Activated CD8-positive, alpha-beta memory T cell treated with anti-CD3 and anti-CD28 coated beads for 1 hour (primary cell): ENCODE results near the gene SCYL3.
"Not testable (repeated sequence)": the region's sequence is repeated elsewhere in the genome, so short reads cannot be mapped to it uniquely, and the experiment has no call there.

Source experiments
- DNase-seq, 2 donors: peaks; one replicate each; pipeline ENCODE4 v3.0.0-alpha.2; 2020; ENCODE audit warnings: low read depth in 1 of 2; ENCODE audit errors: extremely low read depth in 1 of 2

SCYL3 gene

DNA sequence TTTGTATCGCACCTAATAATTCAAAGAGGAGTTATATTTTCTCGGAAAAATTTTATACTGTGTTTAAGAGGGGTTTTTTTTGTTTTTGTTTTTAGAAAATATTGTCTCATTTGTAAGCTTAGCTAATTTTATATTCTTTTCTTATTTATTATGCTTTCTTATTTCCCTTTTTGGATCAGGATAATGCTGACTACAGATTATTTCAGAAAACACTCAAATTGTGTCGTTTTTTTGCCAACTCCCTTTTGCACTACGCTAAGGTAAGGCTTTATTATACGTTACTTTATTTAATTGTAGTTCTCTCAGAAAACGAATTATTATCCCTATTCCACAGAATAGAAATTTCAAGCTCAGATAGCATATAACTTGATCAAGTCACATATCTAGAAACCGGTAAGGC is 72.2 kb downstream of the SCYL3 start:
- DNase-seq: no peak

DNA sequence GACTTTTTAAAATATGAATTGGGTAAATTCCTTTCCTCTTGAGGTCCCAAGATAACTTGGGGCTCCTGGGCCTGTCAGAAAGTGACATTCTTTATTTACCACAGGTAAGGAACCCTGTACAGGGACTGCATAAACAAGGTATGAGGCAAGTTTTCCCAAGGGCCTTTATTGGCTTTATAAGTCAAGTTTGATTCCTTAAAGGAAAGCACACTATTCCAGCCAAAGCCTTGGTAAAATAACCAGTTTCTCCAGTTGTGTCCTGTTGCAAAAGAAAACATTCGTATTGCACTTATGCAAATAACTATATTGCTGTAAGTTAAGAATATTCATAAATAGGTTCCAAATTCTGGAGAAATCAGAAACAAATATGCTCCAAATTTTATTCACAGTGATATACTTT is 77.1 kb downstream of the SCYL3 start:
- DNase-seq: no peak

DNA sequence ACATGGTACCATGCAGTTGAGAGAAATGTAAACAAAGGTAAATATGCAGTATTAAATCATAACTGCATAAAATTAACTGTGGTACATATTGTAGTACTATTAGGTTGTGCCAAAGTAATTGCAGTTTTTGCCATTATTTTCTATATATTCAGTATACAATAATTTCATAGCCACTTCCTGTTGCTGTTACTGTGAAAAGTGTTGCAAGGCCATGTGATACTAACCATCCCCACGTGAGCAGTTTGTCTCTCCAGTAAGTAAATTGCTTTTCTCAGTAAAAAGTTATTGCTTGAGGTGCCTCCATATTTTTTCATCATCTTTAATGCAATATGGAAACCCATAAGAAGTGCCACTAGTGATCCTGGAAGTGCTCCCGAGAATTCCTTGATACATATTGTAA is 79.4 kb downstream of the SCYL3 start:
- DNase-seq: no peak

DNA sequence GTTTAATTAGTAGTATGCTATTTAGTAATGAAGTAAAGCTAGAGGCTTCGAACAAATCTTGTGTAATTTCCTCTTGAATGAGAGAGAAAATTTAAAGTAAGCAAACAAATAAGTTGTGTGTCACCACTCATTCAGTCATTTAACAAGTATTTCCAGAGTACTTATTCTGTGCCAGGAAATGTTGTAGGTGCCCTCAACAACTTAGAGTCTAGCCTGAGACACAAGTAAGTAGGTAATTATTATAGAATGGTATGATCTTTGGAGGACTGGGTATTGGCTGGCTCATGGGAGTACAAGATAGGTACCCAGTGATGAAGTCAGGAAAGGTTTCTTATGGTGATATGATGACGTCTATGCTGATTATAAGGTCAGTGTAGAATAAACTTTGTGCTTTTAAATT is 81.6 kb downstream of the SCYL3 start:
- no peak for DNase-seq

DNA sequence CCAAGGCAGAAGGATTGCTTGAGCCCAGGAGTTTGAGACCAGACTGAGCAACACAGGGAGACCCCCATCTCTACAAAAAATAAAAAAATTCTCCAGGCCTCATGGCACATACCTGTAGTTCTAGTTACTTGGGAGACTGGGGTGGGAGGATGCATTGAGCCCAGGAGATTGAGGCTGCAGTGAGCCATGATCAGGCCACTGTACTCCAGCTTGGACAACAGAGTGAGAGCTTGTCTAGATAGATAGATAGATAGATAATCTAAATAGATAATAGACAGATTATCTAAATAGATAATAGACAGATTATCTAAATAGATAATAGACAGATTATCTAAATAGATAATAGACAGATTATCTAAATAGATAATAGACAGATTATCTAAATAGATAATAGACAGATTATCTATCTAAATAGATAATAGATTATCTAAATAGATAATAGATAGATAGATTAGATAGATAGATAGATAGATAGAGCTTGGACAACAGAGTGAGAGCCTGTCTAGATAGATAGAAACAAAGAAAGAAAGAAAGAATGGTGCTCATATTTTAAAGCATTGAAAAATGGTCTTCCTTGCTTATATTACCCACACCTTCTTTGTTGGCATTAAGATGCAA is 82.2 kb downstream of the SCYL3 start:
- DNase-seq: not testable (repeated sequence)

DNA sequence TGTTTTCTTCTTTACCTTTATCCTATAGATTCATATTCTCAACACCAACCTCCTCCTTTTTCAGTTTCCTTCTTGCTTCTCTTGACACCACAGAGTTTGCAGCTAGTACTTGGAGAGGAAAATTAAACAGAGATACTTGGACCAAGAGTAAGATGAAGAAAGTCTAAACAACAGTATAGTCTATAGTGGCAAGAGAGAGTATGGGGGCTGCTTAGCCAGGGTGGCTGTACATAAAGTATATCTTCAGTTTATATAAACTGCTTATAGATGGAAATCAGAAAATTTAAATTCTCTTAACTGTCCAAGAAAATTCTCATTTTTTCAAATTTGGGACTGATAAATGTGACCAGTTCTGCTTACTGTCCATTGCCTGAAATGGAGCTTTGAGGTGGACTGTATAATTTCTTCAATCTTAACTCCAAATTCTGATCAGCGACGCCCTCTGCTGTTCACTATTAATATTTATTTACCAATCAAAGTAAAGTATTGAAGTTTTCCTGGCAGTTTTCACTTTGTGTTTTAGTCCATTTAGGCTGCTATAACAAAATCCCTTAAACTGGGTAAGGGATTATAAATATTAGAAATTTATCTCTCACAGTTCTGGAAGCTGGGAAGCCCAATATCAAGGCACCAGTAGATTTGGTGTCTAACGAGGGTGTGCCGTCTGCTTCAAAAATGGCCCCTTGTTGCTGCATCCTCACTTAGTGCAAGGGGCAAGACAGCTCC is 84.2 kb downstream of the SCYL3 start:
- DNase-seq: no peak

DNA sequence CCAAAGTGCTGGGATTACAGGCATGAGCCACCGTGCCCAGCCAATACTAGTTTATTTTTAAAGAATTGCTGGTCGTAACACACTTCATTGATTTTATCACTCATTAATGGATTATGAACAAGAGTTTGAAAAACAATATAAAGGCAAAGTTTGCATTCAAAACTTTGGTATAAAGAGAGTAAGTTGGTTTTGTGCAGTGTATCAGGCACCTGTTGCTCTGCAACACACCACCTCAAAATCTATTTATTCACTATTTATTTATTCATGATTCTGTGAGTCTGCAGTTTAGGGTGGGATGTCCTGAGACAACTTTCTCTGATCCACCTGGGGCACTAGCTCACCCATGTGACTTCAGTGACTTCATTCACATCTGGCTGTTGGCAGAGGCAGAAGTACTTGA is 88.8 kb downstream of the SCYL3 start:
- DNase-seq: no peak

DNA sequence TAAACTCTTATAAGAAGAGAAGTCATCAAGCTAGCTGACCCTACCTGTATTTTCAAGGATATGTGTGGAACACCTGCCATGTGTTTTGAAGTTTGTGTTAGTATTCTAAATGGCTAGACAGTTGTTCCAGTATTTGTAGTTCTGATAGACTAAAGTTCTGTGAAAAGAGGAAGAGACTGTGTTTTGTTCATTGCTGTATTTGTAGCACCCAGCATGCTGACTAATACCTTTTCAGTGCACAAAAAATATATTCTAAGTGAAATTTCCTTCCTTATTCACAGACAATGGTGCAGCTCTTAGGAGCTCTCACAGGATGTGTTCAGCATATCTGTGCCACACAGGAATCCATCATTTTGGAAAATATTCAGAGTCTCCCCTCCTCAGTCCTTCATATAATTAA is 90.8 kb downstream of the SCYL3 start:
- no peak for DNase-seq
